Liver (tissue), 9 donors: ENCODE measurements around the gene CPED1. TPM values are rescaled to one million over a fixed set of nuclear protein-coding genes. Genes with fewer than 3 reads are reported as not detected.

Source experiments
- DNase-seq: peaks from one replicate; pipeline ENCODE4 v3.0.0-alpha.2; 2017; ENCODE audit warnings: low spot score
- H3K27ac ChIP-seq, 2 donors: one replicate each; pipeline ENCODE4 v1.7.0; 2013; ENCODE audit warnings: inconsistent platforms in 2 of 2, low read length in 2 of 2, control low read depth in 1 of 2, low read depth in 1 of 2, mild to moderate bottlenecking in 1 of 2
- H3K27me3 ChIP-seq, 4 donors: one replicate each; pipeline versions ENCODE4 v1.6.1 to v1.7.0; 2013; ENCODE audit warnings: low read length in 3 of 4, inconsistent platforms in 1 of 4, mild to moderate bottlenecking in 1 of 4, moderate library complexity in 1 of 4; ENCODE audit not compliant: control insufficient read depth in 4 of 4, insufficient read depth in 4 of 4
- H3K36me3 ChIP-seq, 4 donors: one replicate each; pipeline versions ENCODE4 v1.6.1 to v1.7.0; 2013; ENCODE audit warnings: low read length in 3 of 4, mild to moderate bottlenecking in 3 of 4, low read depth in 1 of 4, moderate library complexity in 1 of 4; ENCODE audit not compliant: control insufficient read depth in 4 of 4, insufficient read depth in 3 of 4
- H3K4me1 ChIP-seq, 4 donors: one replicate each; pipeline versions ENCODE4 v1.6.1 to v1.7.0; 2013; ENCODE audit warnings: low read length in 3 of 4, mild to moderate bottlenecking in 3 of 4, moderate library complexity in 1 of 4; ENCODE audit not compliant: control insufficient read depth in 4 of 4, insufficient read depth in 4 of 4
- H3K4me3 ChIP-seq, 3 donors: one replicate each; pipeline versions ENCODE4 v1.6.1 to v1.7.0; 2013; ENCODE audit warnings: low read length in 3 of 3, control low read depth in 1 of 3, low read depth in 1 of 3, mild to moderate bottlenecking in 1 of 3
- H3K9ac ChIP-seq, 2 donors: one replicate each; pipeline ENCODE4 v1.7.0; 2013; ENCODE audit warnings: low read length in 2 of 2, mild to moderate bottlenecking in 2 of 2, moderate library complexity in 2 of 2, control low read depth in 1 of 2, low read depth in 1 of 2
- H3K9me3 ChIP-seq, 4 donors: one replicate each; pipeline versions ENCODE4 v1.6.1 to v1.7.0; 2013; ENCODE audit warnings: low read length in 3 of 4; ENCODE audit not compliant: control insufficient read depth in 4 of 4
- ATF3 ChIP-seq: IDR thresholded peaks from 2 replicates; pipeline ENCODE4 v1.6.1; 2016; ENCODE audit warnings: antibody characterized with exemption
- EGR1 ChIP-seq, 2 donors: IDR thresholded peaks; 2 replicates each; pipeline ENCODE4 v1.6.1; 2016 to 2018; ENCODE audit warnings: antibody characterized with exemption in 2 of 2, low read depth in 2 of 2
- FOXA2 ChIP-seq: IDR thresholded peaks from 2 replicates; pipeline ENCODE4 v1.6.1; 2016; ENCODE audit warnings: antibody characterized with exemption
- GABPA ChIP-seq, 2 donors: IDR thresholded peaks in 1 of 2; conservative IDR thresholded peaks in 1 of 2; 2 replicates each; pipeline ENCODE4 v1.6.1; 2016; ENCODE audit warnings: antibody characterized with exemption in 2 of 2, mild to moderate bottlenecking in 1 of 2, moderate library complexity in 1 of 2
- HNF4A ChIP-seq, 2 donors: conservative IDR thresholded peaks; 2 replicates each; pipeline ENCODE4 v1.6.1; 2016; ENCODE audit warnings: antibody characterized with exemption in 2 of 2, mild to moderate bottlenecking in 2 of 2
- HNF4G ChIP-seq: IDR thresholded peaks from 2 replicates; pipeline ENCODE4 v1.6.1; 2016; ENCODE audit warnings: antibody characterized with exemption
- JUND ChIP-seq, 2 donors: IDR thresholded peaks; 2 replicates each; pipeline ENCODE4 v1.6.1; 2016; ENCODE audit warnings: antibody characterized with exemption in 2 of 2
- MAX ChIP-seq: IDR thresholded peaks from 2 replicates; pipeline ENCODE4 v1.6.1; 2016; ENCODE audit warnings: antibody characterized with exemption
- REST ChIP-seq: IDR thresholded peaks from 2 replicates; pipeline ENCODE4 v1.6.1; 2016; ENCODE audit warnings: antibody characterized with exemption, mild to moderate bottlenecking
- RXRA ChIP-seq, 2 donors: IDR thresholded peaks; 2 replicates each; pipeline ENCODE4 v1.6.1; 2017 to 2018; ENCODE audit warnings: antibody characterized with exemption in 2 of 2, mild to moderate bottlenecking in 1 of 2
- SP1 ChIP-seq: IDR thresholded peaks from 2 replicates; pipeline ENCODE4 v1.6.1; 2018; ENCODE audit warnings: antibody characterized with exemption, mild to moderate bottlenecking
- TAF1 ChIP-seq: conservative IDR thresholded peaks from 2 replicates; pipeline ENCODE4 v1.6.1; 2016; ENCODE audit warnings: antibody characterized with exemption, mild to moderate bottlenecking
- YY1 ChIP-seq: IDR thresholded peaks from 2 replicates; pipeline ENCODE4 v1.6.1; 2016; ENCODE audit warnings: antibody characterized with exemption, mild to moderate bottlenecking
- ZBTB33 ChIP-seq: IDR thresholded peaks from 2 replicates; pipeline ENCODE4 v1.6.1; 2016; ENCODE audit warnings: antibody characterized with exemption
- WGBS: extraction: QIAGEN DNeasy Blood & Tissue Kit; methylation state at CpG from one replicate; pipeline ENCODE4 v1.1.7; 2013; 5-methylcytosine and 5-hydroxymethylcytosine counted together
- polyA plus RNA-seq, 2 donors: library from polyadenylated mRNA; stranded (reverse) in 1 of 2; unstranded in 1 of 2; fragments of 200-250 nt in 1 of 2; fragments of >200 nt in 1 of 2; fragmentation: Nextera tagmentation in 1 of 2; extraction: Ambion mirVana in 1 of 2; gene quantifications; one replicate each; pipeline versions ENCODE4 v1.2.1 to v1.2.3, GENCODE V29; 2013 to 2015
- total RNA-seq, 2 donors: library from RNA; depleted of rRNA; stranded (reverse); fragments of >200 nt; gene quantifications; one replicate each; pipeline ENCODE4 v1.2.3, GENCODE V29; 2014
- donor health status: healthy.
- donor health status: healthy.
- donor health status: healthy.
- donor health status: healthy.
- donor health status: healthy.

The CPED1 gene
- total and polyA plus RNA-seq, 4 donors = 8.5 to 58.0 (median 14.6) TPM

GRCh38 chr7:121020249-121020988 lies 31.9 kb downstream of the CPED1 start (continued):
- TF ChIP-seq FOXA2 = peak; percentile 76
- no peak for TF ChIP-seq GABPA (IDR thresholded peaks at IDR 0.05 in 1 of 2, conservative IDR thresholded peaks at IDR 0.05 in 1 of 2)
- peak; percentile 37 for TF ChIP-seq YY1
- no peak for TF ChIP-seq HNF4G
- no peak for TF ChIP-seq MAX
- no peak for TF ChIP-seq TAF1
- TF ChIP-seq ATF3 = peak; percentile 19

GRCh38 chr7:121020989-121021969 lies 32.8 kb downstream of the CPED1 start:
- Histone ChIP-seq H3K27ac (no peak overlapping the region), H3K4me1 (peaks cover 3 to 37% (median 18%) of the 10 kb centered on the region in 4 donors), H3K4me3 (no peak overlapping the region), H3K27me3 (no peaks in the 10 kb centered on the region), H3K9me3 (no peaks in the 10 kb centered on the region), H3K36me3 (peaks cover 0 to 6% (median 3%) of the 10 kb centered on the region in 4 donors), H3K9ac (no peak overlapping the region)
- 69% methylated on average over 5 of the region's 5 CpGs for WGBS
- TF ChIP-seq JUND (IDR thresholded peaks at IDR 0.05) = peak; percentile 4 to 8
- no peak for TF ChIP-seq YY1
- peak; percentile 0 for TF ChIP-seq REST
- peak in 1 of 2 donors; percentile 8 for TF ChIP-seq RXRA (IDR thresholded peaks at IDR 0.05)
- no peak for TF ChIP-seq ZBTB33
- DNase-seq = no peak

GRCh38 chr7:121023194-121023593 lies 34.7 kb downstream of the CPED1 start:
- peaks cover 3 to 37% (median 18%) of the 10 kb centered on the region in 4 donors for H3K4me1 ChIP-seq
- H3K9me3 ChIP-seq = no peaks in the 10 kb centered on the region
- no peaks in the 10 kb centered on the region for H3K27me3 ChIP-seq
- peaks cover 0 to 3% (median under 1%) of the 10 kb centered on the region in 4 donors for H3K36me3 ChIP-seq
- no peak overlapping the region for H3K9ac ChIP-seq
- H3K4me3 ChIP-seq = no peak overlapping the region
- no peak for DNase-seq
- H3K27ac ChIP-seq = peak overlapping the region; percentile 17 to 44
- TF ChIP-seq ZBTB33 = no peak
- TF ChIP-seq YY1 = no peak
- no peak for TF ChIP-seq SP1
- TF ChIP-seq JUND (IDR thresholded peaks at IDR 0.05) = no peak
- TF ChIP-seq HNF4A (conservative IDR thresholded peaks at IDR 0.05) = no peak
- no peak for TF ChIP-seq RXRA (IDR thresholded peaks at IDR 0.05)
- TF ChIP-seq EGR1 (IDR thresholded peaks at IDR 0.05; ENCODE audit: low read depth in 2 of 2) = no peak
- TF ChIP-seq FOXA2 = no peak
- no peak for TF ChIP-seq REST
